Activated CD4-positive, alpha-beta T cell treated with anti-CD3 and anti-CD28 coated beads for 4 hours (primary cell): Measurements from ENCODE around the gene C11orf24.
"Not testable (repeated sequence)": the region's sequence is repeated elsewhere in the genome, so short reads cannot be mapped to it uniquely, and the experiment has no call there.

Experiments
- DNase-seq, 2 donors: peaks; one replicate each; pipeline ENCODE4 v3.0.0-alpha.2; 2020

The C11orf24 gene

DNA sequence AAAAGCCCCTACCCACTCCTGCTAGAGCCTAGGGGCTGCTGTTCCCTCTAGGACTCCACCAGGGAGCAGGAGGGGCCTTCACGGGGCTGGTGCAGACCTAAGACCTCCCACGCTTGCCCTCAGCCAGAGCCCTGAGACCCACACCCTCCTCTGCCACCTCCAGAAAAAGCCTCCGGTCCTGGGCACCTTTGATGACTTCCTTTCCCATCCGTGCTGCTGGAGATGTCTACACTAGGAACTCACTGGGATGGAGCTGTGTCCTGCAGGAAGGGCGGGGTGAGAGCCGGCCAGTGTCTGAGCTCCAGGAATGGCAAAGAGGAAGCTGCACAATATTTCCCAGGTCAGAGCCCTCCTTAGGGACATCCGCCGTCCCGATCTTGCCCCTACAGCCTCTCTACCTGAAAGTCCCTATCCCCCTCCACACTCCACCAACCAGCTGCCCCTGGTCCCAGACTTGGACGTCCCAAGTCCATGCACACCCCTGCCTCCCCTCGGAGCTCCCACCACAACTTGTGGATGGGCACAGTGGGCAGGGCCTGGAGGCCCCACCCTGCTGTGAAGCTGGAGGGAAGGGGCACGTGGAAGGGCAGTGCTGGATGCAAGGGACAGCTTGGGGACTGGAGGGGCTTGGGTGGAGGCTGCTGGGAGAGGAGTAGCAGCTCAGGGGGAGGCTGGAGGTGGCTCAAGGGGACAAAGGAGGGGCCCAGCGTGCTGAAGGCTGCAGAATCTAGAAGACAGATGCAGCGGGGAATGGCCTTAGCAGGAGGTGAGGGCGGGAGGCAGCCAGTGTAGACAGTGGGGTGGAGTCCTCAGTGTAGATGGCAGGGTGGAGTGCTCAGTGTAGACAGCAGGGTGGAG, 27.1 kb upstream of the C11orf24 start:
- DNase-seq = no peak

DNA sequence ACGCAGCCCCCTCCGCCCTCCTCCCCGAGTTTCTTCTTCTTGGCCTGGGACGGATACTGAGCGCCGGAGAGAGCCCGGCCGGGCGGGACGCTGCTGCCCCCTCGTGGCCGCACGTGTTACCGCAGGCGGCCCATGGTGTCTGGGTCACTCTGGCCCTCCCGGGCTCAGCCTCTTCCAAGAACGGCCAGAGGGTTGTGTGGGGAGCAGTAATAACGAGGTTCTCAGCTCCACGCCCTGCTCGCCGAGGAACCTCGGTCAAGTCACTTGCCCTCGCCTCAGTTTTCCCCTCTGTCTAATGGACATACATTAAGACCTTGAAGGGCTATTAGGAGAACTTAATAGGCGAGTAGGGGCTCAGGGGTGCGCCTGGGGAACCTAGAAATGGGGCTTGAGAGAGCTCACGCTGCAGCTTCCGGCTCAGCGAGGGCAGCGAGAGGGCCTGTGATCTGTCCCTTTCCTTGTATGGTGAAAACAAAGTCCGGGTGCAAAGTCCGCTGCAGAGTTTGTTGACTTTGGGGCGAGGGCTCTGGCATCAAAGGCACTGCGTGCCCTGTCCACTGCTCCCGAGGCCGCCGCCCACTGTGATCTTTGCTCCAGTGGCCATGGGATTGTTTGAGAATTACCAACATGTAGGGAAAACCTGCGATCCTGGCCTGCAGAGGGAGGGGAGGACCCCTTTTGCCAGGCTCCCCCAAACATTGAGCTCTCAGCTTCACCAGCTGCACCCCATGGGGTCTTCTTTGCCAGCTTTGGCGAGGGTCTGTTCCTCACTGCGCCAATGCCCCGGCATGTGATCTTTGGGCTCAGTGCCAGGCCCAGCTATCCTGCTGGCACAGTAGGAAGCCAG, 26.3 kb upstream of the C11orf24 start:
- DNase-seq = peak; percentile 56 to 69

DNA sequence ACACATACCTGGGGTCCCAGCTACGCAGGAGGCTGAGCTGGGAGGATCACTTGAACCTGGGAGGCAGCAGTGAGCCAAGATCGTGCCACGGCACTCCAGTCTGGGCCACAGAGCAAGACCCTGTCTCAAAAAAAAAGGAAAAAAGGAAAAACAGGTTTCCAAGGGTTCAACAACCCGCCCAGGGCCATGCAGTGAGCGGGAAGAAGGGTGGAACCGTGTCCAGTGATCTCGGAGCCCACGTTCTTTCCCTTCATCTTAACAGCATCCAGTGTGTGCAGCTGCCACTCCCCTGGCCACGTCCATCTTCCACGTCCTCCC, 25.7 kb upstream of the C11orf24 start:
- no peak for DNase-seq

DNA sequence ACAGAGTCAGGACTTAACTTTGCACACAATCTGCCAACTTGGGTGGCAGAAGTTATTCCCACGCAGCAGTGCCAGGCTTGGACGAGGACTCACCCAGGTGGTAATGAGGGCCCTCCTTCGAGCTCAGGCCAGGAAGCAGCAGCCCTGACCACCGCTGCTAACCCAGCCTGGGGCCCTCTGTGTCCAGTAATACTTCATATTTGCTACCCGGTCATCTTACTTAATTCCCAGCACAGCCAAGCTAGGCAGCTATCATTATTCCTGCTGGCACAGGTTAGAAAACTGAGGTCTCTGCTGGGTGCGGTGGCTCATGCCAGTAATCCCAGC, 25.2 kb upstream of the C11orf24 start:
- DNase-seq = no peak

DNA sequence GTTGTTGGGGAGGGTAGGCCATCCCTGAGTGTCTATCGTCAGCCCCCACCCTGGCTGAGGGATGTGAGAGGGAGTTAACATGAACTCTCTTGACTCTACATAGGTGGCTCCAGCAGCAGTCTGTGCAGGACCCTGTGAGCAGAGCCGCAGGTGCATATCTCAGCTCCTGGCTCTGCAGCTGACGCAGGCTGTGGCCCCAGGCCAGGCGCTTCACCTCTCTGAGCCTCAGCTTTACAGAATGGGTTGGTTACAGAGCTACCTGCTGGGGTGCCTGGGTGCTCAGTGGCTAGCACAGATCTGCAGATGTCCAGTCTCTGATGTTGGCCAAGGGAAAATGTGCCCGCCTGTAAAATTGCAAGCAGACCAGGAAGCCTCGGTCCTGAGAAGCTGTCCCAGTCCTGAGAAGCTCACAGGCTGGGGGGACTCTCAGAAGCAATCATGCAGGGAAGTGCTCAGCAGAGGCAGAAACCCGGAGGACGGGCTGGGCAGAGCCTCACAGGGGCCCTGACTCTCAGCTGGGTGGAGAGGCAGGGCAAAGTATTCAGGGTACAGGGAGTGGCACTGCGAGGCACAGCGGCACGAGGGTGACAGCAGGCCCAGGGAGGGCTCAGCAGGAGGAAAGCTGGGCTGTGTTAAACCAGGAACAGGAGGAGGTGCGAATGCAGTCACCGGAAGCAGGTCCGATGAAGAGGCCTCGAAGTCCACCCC, 24.7 kb upstream of the C11orf24 start:
- DNase-seq = no peak

DNA sequence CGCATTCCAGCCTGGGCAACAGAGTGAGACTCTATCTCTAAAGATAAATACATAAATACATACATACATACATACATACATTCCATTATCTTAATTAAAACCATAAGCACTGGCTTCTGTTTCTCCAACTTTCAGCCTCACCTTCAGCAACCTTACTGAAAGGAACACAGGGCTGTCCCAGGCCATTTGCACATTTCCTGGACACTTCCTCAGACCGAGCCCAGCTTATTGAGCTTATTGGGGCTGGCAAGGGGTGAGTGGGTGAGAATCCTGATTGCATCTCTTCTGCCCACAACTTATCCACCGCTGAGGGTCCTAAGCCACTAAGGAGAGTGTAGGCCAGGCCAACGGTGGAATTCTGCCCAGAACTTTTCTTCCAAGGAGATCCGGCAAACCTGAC, 24.2 kb upstream of the C11orf24 start:
- DNase-seq = no peak

- DNase-seq = no peak
Observed at GRCh38 chr11:68295271-68295670, 23.5 kb upstream of the C11orf24 start.

GRCh38 chr11:68293708-68294107, 21.9 kb upstream of the C11orf24 start:
- DNase-seq = no peak

DNA sequence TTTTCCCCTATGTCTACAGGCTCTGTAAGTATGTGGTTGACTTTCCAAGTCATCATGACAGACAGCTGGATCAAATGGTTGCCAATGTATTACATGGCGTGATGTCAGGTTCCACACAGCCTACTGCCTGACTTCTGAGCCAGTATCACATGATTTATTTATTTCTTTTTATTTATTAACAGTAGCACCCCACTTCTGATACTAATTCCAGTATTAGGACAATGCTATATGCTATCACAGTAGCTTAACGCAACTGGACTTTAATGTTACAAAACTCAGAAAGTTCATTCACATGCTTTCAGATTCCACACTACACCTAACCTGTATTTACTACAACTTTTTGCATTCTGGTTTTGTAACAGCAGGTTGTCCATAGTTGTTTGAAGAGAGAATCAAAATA, 17.7 kb upstream of the C11orf24 start:
- DNase-seq = no peak

GRCh38 chr11:68287419-68287818, 15.6 kb upstream of the C11orf24 start:
- no peak for DNase-seq

DNA sequence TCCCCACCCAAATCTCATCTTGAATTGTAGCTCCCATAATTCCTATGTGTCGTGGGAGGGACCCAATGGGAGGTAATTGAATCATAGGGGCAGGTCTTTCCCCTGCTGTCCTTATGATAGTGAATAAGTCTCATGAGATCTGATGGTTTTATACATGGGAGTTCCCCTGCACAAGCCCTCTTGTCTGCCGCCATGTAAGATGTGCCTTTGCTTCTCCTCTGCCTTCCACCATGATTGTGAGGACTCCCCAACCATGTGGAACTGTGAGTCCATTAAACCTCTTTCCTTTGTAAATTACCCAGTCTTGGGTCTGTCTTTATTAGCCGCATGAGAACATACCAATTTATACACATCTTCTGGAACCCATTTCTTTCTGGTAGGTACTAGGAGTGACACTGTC, 12.8 kb upstream of the C11orf24 start:
- not testable (repeated sequence) for DNase-seq

DNA sequence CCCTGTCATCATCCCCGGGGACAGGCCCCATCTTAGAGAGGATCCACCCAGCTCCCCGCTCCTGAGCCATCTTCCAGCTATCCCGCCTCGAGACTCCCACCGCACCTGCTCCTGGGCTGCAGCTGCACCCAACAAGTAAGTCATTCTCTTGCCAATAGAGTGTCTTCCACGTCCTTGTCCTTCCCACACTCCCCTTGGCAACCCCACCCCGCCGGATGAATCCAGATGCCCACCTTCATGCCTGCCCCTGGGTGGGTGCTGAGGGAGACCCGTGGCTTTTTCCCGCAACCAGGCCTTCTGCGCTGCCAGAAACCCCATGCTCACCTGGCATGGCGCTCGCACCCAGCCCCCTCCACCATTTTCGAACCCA, 11.1 kb upstream of the C11orf24 start:
- DNase-seq = no peak

GRCh38 chr11:68282141-68282860, 10.5 kb upstream of the C11orf24 start:
- peak; percentile 16 to 18 for DNase-seq

GRCh38 chr11:68279676-68280075, 7.9 kb upstream of the C11orf24 start:
- DNase-seq = no peak

GRCh38 chr11:68276861-68277260, 5.1 kb upstream of the C11orf24 start:
- no peak for DNase-seq

DNA sequence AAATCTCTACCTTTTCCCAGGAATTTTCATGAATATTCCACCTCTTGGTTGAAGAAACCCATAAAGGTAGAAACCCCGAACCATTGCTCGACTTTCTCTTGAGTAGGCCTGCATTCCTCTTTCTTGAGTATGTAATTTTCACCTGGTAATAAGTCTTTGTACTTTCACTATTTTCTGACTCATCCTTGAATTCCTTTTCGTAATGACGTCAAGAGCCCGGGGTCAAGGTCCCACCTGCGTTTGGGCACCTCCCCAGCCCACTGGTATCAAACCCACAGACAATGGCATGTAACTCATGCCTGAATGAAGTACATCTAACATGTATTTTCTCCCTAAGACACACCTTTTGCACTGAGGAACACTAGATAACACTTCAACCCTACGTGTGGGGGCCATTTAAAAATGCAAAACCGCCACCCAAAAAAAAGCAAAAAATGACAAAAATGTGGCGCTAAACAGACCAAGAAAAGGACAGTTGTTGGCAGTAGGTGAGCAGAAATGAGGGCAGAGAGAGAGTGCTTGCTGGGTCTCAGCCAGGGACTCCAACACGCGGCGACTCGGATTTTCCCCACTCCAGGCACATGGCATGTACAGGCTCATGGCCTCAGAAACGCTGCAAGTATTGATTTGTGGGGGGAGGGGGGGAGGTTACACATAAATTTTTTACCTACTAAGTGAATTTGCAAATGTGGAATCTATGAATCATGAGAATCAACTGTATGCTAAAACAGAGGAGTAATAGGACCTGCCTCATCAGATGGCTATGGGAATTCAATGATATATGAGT, 4.1 kb upstream of the C11orf24 start:
- no peak for DNase-seq

- no peak for DNase-seq
Observed at GRCh38 chr11:68274306-68274705, 2.5 kb upstream of the C11orf24 start.

- no peak for DNase-seq
Observed at GRCh38 chr11:68273026-68273738, 1.4 kb upstream of the C11orf24 start.

GRCh38 chr11:68271023-68271780, 571 bp downstream of the C11orf24 start:
- DNase-seq = peak; percentile 53 to 59

GRCh38 chr11:68270196-68271022, 1.4 kb downstream of the C11orf24 start:
- DNase-seq = no peak
